NCI-H1436 treated with DMSO at 0.1 percent for 48 hours (cell line): ENCODE results near the gene PALD1.
"Not testable (repeated sequence)": the region's sequence is repeated elsewhere in the genome, so short reads cannot be mapped to it uniquely, and the experiment has no call there.

Experiments used
- DNase-seq: peaks from one replicate; lab custom pipeline; 2025; lab: John Stamatoyannopoulos, UW

Gene PALD1

DNA sequence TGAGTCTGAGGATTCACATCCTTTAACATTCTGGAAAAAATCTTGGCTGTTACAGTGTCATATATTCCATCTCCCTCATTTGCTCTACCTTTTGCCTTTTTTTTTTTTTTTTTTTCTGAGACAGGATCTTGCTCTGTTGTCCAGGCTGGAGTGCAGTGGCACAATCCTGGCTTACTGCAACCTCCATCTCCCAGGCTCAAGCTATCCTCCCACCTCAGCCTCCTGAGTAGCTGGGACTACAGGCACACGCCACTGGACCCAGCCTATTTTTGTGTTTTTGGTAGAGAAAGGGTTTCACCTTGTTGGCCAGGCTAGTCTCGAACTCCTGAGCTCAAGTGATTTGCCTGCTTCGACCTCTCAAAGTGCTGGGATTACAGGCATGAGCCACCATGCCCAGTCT, 135.8 kb downstream of the PALD1 start:
- DNase-seq = not testable (repeated sequence)

DNA sequence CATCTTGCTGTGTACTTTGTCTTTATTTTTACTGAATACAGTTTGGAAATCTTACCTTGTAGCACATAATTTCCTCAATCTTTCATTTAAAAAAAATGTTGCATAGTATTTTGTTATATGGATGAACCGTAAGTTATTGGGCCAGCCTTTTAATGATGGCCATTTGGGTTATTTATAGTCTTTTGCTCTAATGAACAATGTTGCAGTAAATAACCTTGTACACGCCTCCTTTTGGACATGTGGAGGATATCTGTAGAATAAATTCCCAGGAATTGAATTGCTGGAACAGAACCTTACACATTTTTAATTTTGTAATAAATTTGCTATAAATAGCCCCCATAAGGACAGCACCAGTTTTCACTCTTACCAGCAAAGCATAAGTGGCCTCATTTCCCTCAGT, 136.6 kb downstream of the PALD1 start:
- no peak for DNase-seq

DNA sequence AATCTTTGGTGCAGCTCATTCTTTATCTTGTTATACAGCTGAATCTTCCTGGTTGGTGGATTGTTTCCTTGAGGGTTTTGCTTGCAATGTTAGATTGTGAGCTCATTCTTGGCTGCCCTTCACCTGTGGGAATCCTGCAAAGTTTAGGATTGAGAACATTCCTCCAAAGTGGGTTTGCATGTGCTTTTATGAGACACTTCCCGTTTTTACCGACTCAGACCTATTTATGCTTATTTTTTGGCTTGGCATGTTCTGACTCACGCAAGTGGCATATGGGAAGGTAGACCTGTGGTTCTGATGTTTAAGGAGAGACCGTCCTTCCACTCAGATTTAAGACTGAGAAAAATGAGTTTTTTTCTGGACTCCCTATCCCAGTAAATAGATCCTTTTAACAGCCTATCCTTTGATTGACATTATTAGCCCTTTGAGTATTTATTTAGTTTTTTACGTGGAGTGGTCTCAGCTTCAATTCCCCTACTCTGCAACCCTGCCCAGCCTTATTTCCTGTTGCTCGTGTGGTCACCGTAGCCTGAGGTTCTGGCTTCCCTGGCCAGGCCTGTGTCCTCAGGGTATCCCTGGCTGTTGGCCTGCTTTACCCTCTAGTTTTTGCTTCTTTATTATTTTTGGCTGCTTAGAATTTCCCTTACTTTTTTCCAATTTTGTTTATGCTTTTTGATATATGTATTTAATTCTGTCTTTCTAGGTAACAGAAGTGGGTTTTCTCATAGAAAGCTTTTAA, 137.4 kb downstream of the PALD1 start:
- no peak for DNase-seq

DNA sequence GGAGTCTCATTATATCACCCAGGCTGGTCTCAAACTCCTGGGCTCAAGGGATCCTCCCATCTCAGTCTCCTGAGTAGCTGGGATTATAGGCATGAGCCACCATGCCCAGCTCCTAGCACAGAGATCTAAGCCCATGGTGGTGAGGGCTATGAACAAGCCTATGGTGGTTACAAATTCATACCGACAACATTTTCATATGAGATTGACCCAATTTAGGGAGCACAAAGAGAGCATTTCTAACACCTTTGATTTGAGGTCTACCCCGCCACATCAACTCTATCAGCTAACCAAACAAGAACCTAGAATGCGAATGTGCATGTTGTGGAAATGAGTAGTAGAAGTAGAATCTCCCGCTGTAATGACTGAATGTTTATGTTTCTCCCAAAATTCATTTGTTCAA, 138.2 kb downstream of the PALD1 start:
- DNase-seq = no peak
